ENCODE data around the gene KDM4C.

GRCh38 chr9:7073706-7074105 lies 315.9 kb downstream of the KDM4C start:
- no peak for TF ChIP-seq EZH2phosphoT487 (IDR thresholded peaks at IDR 0.05; ENCODE audit: borderline replicate concordance, low read depth, low read length)
- TF ChIP-seq CTCF (conservative IDR thresholded peaks at IDR 0.05; ENCODE audit: low read length): no peak
